Activated CD4-positive, alpha-beta memory T cell treated with anti-CD3 and anti-CD28 coated beads, Interleukin-2, amount 10 ng/mL, durations not matched to agents 7 days and 5 days (primary cell): ENCODE measurements around the gene WDR45B. TPM values are rescaled to one million over a fixed set of nuclear protein-coding genes. Genes with fewer than 3 reads are reported as not detected.

Source experiments
- CTCF ChIA-PET: fragments of 350-600 bp; sonication (Branson Sonifier 250); formaldehyde crosslinking; loops from one replicate; lab custom pipeline; 2021; ENCODE audit warnings: antibody characterized with exemption, inconsistent platforms; lab: Charles Lee
- POLR2A ChIA-PET: fragments of 350-600 bp; sonication (Branson Sonifier 250); formaldehyde crosslinking; loops from one replicate; lab custom pipeline; 2021; ENCODE audit warnings: antibody characterized with exemption; lab: Charles Lee
- DNase-seq: peaks from one replicate; pipeline ENCODE4 v3.0.0-alpha.2; 2020
- H3K27ac Mint-ChIP-seq: one replicate; pipeline ENCODE4 v1.8.0; 2021; ENCODE audit warnings: mild to moderate bottlenecking, mixed read lengths
- H3K27me3 Mint-ChIP-seq: one replicate; pipeline ENCODE4 v1.8.0; 2021; ENCODE audit warnings: mixed read lengths
- H3K36me3 Mint-ChIP-seq: one replicate; pipeline ENCODE4 v1.8.0; 2021; ENCODE audit warnings: low read depth, mixed read lengths
- H3K4me1 Mint-ChIP-seq: one replicate; pipeline ENCODE4 v1.8.0; 2021; ENCODE audit warnings: mixed read lengths
- H3K4me3 Mint-ChIP-seq: one replicate; pipeline ENCODE4 v1.8.0; 2021; ENCODE audit warnings: mild to moderate bottlenecking, mixed read lengths
- H3K9me3 Mint-ChIP-seq: one replicate; pipeline ENCODE4 v1.8.0; 2021; ENCODE audit warnings: mixed read lengths
- total RNA-seq, 2 experiments: library from RNA; stranded (reverse); gene quantifications; one replicate each; pipeline ENCODE4 v1.2.3, GENCODE V29; 2021

WDR45B gene
- total RNA-seq, 2 experiments from 2014 or later = 41.0 to 42.9 TPM

GRCh38 chr17:82604532-82604931 is 43.7 kb downstream of the WDR45B start:
- CTCF ChIA-PET = no interaction called here
- H3K27me3 Mint-ChIP-seq = no peaks in the 10 kb centered on the region
- peaks cover 53% of the 10 kb centered on the region for H3K36me3 Mint-ChIP-seq
- peaks cover 19% of the 10 kb centered on the region for H3K4me1 Mint-ChIP-seq
- H3K9me3 Mint-ChIP-seq = no peaks in the 10 kb centered on the region
- no peak for DNase-seq
- no peak overlapping the region for H3K4me3 Mint-ChIP-seq
- no peak overlapping the region for H3K27ac Mint-ChIP-seq
- POLR2A ChIA-PET = interaction anchor here (1.0 kb wide), 1 partner anchor 13 kb away, joined by 4 read pairs; no protein-coding TSS in a partner anchor

DNA sequence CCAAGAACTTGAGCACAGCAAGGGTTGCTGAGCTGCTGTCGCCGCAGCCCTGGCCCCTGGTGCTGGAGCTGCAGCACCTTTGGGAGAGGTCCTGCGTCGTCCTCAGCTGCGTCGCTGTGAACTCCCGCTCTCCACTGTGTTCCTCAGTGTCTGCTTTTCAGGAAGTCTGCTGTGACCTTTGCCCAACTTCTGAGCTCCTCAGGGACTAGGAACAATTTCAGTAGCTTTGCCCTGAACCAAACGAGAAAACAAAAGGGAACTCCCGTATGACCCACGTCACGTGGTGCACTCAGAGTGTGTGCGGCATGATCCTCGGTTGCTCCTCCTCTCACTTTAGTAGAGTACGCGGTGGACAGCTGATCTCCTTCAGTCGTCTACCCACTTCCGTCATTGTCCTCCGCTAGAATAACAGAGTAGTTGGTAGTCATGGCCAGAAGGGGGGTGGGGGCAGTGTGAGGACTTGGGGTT is 44.2 kb downstream of the WDR45B start:
- POLR2A ChIA-PET = interaction anchor here (1.0 kb wide), 2 partner anchors 11 to 12 kb away, joined by 3 to 4 read pairs; no protein-coding TSS in a partner anchor
- DNase-seq = peak; percentile 46
- H3K4me3 Mint-ChIP-seq = no peak overlapping the region
- no peaks in the 10 kb centered on the region for H3K27me3 Mint-ChIP-seq
- peak overlapping the region; percentile 64 for H3K27ac Mint-ChIP-seq
- no peaks in the 10 kb centered on the region for H3K9me3 Mint-ChIP-seq
- peaks cover 19% of the 10 kb centered on the region for H3K4me1 Mint-ChIP-seq
- CTCF ChIA-PET = no interaction called here
- peaks cover 52% of the 10 kb centered on the region for H3K36me3 Mint-ChIP-seq

- H3K4me3 Mint-ChIP-seq = no peak overlapping the region
- CTCF ChIA-PET = no interaction called here
- POLR2A ChIA-PET = interaction anchor here (1.0 kb wide), 2 partner anchors 10 to 11 kb away, joined by 3 to 4 read pairs; no protein-coding TSS in a partner anchor
- H3K27me3 Mint-ChIP-seq = no peaks in the 10 kb centered on the region
- H3K27ac Mint-ChIP-seq = peak overlapping the region; percentile 16
- H3K36me3 Mint-ChIP-seq = peaks cover 50% of the 10 kb centered on the region
- H3K4me1 Mint-ChIP-seq = peaks cover 19% of the 10 kb centered on the region
- no peak for DNase-seq
- no peaks in the 10 kb centered on the region for H3K9me3 Mint-ChIP-seq
Measured at GRCh38 chr17:82602986-82603710, 45.1 kb downstream of the WDR45B start.

DNA sequence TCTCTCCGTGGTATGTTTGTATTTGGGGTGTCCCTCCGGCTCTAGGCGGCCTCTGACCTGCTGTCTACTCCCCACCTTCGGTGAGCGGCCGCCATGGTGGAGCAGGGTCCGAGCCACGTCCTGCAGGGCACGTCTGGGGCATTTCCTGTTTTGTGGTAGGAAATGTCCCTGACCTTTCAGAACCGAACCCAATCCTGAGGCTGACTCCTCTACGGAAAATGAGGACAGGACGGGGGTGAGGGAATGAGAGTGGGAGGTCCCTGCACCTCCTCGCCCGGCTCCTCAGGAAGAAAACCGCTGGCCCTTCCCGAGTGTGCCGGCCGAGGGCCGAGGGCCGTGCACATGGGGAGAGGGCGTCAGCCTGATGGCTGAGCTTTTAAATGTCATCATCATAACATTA is 45.8 kb downstream of the WDR45B start:
- ChIA-PET POLR2A (no interaction called here), CTCF (no interaction called here)
- peaks cover 19% of the 10 kb centered on the region for H3K4me1 Mint-ChIP-seq
- no peaks in the 10 kb centered on the region for H3K27me3 Mint-ChIP-seq
- H3K36me3 Mint-ChIP-seq = peaks cover 55% of the 10 kb centered on the region
- H3K9me3 Mint-ChIP-seq = no peaks in the 10 kb centered on the region
- DNase-seq = no peak
- H3K4me3 Mint-ChIP-seq = no peak overlapping the region
- H3K27ac Mint-ChIP-seq = no peak overlapping the region

DNA sequence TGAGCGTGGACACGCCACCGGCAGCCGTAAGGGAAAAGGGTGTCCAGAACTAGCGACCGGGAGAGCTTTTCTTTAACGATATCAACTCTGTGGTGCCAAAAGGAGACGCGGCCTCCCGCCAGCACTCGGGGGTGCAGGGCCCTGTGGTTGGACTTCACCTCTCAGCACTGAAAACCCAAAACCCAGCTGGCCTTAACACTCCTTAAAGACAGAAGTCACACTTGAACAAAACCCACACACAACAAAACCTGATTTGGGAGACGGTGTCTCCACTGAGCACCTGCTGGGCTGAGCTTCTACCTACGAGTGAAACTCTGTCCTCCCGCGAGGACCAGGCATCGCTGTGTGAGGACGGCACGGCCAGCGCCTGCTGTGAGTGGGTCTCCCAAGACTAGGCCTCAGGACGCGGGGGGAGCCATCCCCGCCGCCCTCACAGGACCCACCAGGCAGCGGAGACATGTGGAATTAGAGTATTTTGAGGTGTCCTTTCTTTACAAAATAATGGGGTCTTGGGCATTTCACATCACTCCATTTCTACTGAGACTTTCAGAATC is 46.7 kb downstream of the WDR45B start:
- Mint-ChIP-seq H3K27ac (no peak overlapping the region), H3K36me3 (peaks cover 58% of the 10 kb centered on the region), H3K9me3 (no peaks in the 10 kb centered on the region), H3K27me3 (no peaks in the 10 kb centered on the region), H3K4me3 (no peak overlapping the region), H3K4me1 (peaks cover 19% of the 10 kb centered on the region)
- CTCF ChIA-PET = no interaction called here
- POLR2A ChIA-PET = interaction anchor here (1.4 kb wide), 1 partner anchor 10 kb away, joined by 4 read pairs; no protein-coding TSS in a partner anchor
- DNase-seq = no peak

DNA sequence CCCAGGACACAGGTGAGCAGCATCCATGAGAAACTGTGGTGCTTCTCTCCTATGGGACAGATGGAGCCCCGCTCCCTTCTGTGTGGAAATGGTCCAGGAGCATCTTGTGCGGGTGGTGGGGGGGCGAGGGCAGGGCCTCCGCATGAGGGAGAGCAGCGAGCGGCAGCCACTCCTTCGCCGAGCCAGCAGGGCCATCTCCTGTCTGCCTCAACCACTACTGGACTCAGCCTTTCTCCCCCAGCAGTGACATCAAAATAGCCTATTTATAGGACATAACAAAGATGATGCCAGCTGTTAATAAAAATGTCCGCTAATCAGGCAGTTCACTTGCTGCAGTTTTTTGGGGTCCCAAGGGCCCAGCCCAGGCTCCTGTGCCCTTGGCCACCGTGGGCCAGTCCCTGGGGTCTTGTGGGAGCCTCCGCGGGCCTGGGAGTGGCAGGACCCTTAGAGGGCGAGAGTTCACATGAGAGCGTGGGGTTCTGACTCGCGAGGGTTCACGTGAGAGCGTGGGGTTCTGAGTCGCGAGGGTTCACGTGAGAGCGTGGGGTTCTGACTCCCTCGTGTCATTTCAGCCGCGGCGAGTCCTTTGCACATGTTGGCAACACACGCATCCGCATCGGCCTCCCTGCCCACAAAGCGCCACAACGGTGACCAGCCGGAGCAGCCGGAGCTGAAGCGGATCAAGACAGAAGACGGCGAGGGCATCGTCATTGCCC is 47.4 kb downstream of the WDR45B start:
- POLR2A ChIA-PET = interaction anchor here (1.4 kb wide), 1 partner anchor 9 kb away, joined by 4 read pairs; no protein-coding TSS in a partner anchor
- H3K36me3 Mint-ChIP-seq = peaks cover 59% of the 10 kb centered on the region
- no peaks in the 10 kb centered on the region for H3K27me3 Mint-ChIP-seq
- no peak for DNase-seq
- CTCF ChIA-PET = no interaction called here
- no peak overlapping the region for H3K27ac Mint-ChIP-seq
- H3K9me3 Mint-ChIP-seq = no peaks in the 10 kb centered on the region
- no peak overlapping the region for H3K4me3 Mint-ChIP-seq
- H3K4me1 Mint-ChIP-seq = peaks cover 19% of the 10 kb centered on the region

DNA sequence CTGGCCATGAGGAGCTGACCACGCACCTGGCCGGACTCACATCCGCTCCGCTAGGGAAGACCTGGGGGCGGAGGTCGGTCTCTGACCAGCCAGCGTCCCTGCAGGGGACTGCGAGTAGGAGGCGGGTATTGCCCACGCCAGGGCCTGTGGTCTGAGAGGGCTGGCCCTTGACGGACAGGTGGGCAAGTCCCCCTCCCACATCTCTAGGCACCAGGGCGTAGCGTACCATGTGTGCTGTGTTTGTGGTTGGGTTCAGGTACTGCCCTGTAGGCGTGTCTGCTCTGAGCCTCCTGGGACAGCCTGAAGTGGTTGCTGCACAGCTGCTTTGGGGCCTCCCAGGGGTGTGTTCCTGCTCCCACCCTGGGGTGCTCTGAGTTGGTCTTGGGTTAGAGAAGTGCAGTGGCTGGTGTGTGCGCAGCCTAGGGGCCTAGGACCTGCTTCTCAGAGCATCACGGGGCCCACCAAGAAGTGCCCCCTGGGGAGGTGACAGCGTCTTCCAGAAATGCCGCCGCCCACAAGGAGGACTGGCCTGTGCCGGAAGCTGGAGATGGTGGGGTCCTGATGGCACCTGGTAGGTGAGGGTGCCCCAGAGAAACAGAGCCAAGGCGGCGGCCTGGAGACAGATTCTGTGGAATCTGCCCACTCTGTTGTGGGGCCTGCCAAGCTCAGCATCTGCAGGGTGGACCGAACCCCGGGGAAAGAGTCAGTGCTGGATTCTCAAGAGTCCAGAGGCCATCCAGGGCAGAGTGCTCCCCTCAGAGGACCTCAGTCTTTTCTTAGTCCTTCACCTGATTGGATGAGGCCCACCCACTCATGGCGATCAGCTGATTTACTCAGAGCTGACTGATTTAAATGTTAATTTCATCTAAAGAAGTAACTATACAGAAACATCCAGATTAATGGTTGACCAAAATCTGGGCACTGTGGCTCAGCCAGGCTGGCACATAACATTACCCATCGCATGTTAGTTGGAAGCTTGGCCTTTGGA is 48.3 kb downstream of the WDR45B start:
- ChIA-PET CTCF (no interaction called here), POLR2A (interaction anchor here (1.4 kb wide), 1 partner anchor 8 kb away, joined by 4 read pairs; no protein-coding TSS in a partner anchor)
- no peak for DNase-seq
- peaks cover 20% of the 10 kb centered on the region for H3K4me1 Mint-ChIP-seq
- H3K9me3 Mint-ChIP-seq = no peaks in the 10 kb centered on the region
- H3K27me3 Mint-ChIP-seq = no peaks in the 10 kb centered on the region
- no peak overlapping the region for H3K4me3 Mint-ChIP-seq
- H3K36me3 Mint-ChIP-seq = peaks cover 52% of the 10 kb centered on the region
- no peak overlapping the region for H3K27ac Mint-ChIP-seq

DNA sequence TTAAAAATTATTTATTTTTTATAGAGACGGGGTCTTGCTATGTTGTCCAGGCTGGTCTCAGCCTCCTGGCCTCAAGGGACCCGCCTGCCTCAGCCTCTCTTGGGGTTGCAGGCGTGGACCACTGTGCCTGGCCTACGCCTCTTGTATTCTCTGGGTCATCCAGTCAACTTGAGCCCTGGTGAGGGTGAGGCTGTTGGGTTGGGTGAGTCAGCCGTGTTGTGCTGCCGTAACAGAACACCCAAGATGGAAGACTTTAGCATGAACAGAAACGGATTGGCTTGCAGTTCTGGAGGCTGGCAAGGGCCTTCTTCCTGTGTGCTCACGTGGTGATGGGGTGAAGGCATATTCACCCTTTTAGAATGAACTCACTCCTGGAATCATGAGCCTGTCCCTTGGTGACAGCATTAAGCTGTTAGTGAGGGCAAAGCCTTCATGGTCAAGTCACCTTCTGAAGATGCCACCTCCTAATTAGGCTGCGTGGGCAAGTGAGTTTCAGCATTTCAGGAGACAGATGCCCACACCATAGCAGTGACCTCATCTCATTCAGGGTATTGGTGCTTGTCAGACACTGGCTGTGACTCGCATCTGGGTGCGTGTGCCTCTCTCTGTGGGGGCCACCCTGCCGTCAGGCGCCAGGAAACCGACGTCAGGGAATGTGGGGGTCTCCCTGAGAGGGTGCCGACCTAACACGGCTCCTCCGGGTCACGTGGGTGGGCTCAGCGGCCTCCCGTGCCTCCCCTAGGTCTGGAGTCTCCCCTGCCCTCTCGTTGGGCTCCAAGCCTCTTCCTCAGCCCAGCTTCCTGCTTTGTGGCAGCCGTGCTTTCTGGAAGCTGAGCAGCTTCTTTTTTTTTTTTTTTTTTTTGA is 49.8 kb downstream of the WDR45B start:
- peaks cover 25% of the 10 kb centered on the region for H3K4me1 Mint-ChIP-seq
- no peak for DNase-seq
- ChIA-PET POLR2A (no interaction called here), CTCF (no interaction called here)
- H3K9me3 Mint-ChIP-seq = no peaks in the 10 kb centered on the region
- peaks cover 49% of the 10 kb centered on the region for H3K36me3 Mint-ChIP-seq
- no peak overlapping the region for H3K27ac Mint-ChIP-seq
- H3K4me3 Mint-ChIP-seq = no peak overlapping the region
- no peaks in the 10 kb centered on the region for H3K27me3 Mint-ChIP-seq

- peaks cover 29% of the 10 kb centered on the region for H3K4me1 Mint-ChIP-seq
- ChIA-PET CTCF (no interaction called here), POLR2A (no interaction called here)
- H3K36me3 Mint-ChIP-seq = peaks cover 43% of the 10 kb centered on the region
- H3K4me3 Mint-ChIP-seq = no peak overlapping the region
- H3K9me3 Mint-ChIP-seq = no peaks in the 10 kb centered on the region
- DNase-seq = no peak
- no peaks in the 10 kb centered on the region for H3K27me3 Mint-ChIP-seq
- H3K27ac Mint-ChIP-seq = no peak overlapping the region
Measured at GRCh38 chr17:82596837-82597672, 51.2 kb downstream of the WDR45B start.

- H3K27ac Mint-ChIP-seq = no peak overlapping the region
Measured at GRCh38 chr17:82596296-82596695, 51.9 kb downstream of the WDR45B start.

GRCh38 chr17:82595893-82596292 is 52.4 kb downstream of the WDR45B start:
- ChIA-PET CTCF (no interaction called here), POLR2A (no interaction called here)
- Mint-ChIP-seq H3K36me3 (peaks cover 31% of the 10 kb centered on the region), H3K9me3 (no peaks in the 10 kb centered on the region), H3K27me3 (no peaks in the 10 kb centered on the region), H3K27ac (no peak overlapping the region), H3K4me3 (no peak overlapping the region), H3K4me1 (peaks cover 38% of the 10 kb centered on the region)
- no peak for DNase-seq

More at GRCh38 chr17:82596296-82596695, 51.9 kb downstream of the WDR45B start:
- ChIA-PET CTCF (no interaction called here), POLR2A (no interaction called here)
- DNase-seq = no peak
- H3K27me3 Mint-ChIP-seq = no peaks in the 10 kb centered on the region
- peaks cover 35% of the 10 kb centered on the region for H3K4me1 Mint-ChIP-seq
- no peak overlapping the region for H3K4me3 Mint-ChIP-seq
- H3K36me3 Mint-ChIP-seq = peaks cover 35% of the 10 kb centered on the region
- H3K9me3 Mint-ChIP-seq = no peaks in the 10 kb centered on the region
